ENCODE results near the gene SMURF1.

Gene SMURF1

GRCh38 chr7:99027841-99028240 lies 116.1 kb downstream of the SMURF1 start:
- FAIRE-seq = no peak

DNA sequence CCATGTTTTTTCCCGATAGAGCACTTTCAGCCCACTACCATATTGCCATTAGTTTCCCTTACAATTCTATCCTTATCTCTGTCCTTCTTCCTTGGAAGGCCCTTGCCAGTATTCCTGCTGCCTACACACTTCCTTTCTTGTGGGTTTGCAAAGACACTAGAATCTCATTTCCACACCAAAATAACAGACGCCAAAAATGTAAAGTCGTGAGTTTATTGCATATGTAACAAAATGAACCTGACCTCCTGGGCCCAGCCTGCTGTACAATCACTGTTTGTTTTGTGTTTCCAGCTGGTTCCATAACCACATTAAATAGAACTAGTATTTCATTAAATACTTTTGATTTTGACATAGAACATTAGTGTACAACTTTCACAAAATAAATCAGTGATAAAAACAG lies 116.7 kb downstream of the SMURF1 start:
- FAIRE-seq = no peak

- no peak for FAIRE-seq
Measured at GRCh38 chr7:99024066-99024465, 119.8 kb downstream of the SMURF1 start.

DNA sequence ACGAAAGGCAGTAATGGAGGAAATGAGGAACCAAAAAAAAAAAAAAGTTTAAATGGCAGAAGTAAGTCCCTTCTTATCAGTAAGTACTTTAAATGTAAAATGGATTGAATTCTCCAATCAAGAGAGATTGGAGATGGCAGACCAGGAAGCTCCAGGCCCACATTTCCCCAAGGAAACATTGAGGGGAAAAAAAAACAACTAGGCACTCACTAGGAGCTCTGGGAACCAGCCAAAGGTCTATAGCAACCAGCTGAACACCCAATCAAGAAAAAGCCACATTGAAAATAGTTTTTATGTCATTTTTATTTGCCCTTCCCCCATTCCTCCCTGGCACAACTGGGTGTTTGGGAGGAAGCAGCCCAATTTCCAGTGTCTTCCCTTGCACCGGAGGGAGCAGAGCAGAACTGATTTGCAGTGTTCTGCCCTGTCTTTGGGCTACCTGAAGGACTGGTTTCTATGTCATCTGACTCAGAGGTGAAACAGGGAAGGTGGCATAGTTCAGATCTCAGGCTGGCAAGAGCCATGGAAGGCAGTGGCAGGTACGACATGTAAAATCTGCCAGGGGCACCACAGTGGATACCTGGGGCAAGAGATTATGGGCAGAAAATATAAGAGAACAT lies 121.9 kb downstream of the SMURF1 start:
- no peak for FAIRE-seq

- FAIRE-seq = no peak
Measured at GRCh38 chr7:99020413-99020715, 123.5 kb downstream of the SMURF1 start.

- FAIRE-seq = no peak
Measured at GRCh38 chr7:99019523-99020412, 124.1 kb downstream of the SMURF1 start.

- no peak for FAIRE-seq
Measured at GRCh38 chr7:99016196-99016595, 127.7 kb downstream of the SMURF1 start.

DNA sequence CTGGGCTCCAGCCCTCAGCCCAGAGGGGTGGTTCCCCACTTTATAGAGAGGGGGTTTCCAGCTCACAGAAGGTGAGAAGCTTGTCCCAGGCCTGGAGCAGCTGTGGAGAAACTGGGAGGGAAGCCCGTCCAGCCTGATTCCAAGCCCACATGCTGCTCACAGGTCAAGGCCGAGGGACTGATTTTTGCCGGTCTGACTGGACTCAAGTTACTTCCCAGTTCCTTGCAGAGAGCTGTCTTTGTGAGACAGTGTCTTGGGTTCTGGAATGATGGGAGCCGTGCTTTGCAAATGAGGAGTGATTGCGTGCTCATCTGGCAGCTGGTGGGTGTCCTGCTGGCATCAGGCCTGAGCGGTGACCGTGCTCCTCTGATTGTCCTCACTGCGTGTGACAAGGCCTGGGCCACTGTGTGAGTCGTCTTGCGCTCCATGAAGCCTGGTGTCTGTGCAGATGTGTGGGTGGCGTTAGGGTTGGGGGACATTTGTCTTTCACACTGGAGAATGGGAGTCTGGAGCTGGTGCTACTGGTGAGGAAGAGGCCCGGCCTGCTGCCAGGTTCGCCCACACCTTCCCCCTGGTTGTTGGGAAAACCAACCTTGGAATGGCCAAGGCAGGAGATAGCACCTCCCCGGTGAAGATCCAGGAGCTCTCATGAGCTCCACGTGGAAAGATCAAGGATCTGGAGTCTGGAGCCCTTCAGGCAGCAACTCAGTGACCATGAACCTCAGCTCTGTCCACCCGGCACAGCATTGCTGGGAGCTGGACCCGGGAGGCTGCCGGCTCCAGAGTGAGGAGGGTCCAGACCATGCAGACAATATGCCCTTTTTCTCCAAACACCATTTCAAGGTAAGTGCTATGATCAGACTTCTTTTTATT lies 129.6 kb downstream of the SMURF1 start:
- FAIRE-seq = no peak

- FAIRE-seq = no peak
Measured at GRCh38 chr7:99013266-99014112, 130.4 kb downstream of the SMURF1 start.

- no peak for FAIRE-seq
Measured at GRCh38 chr7:99012722-99013121, 131.2 kb downstream of the SMURF1 start.

GRCh38 chr7:99011706-99012404 lies 132.1 kb downstream of the SMURF1 start:
- FAIRE-seq = no peak

DNA sequence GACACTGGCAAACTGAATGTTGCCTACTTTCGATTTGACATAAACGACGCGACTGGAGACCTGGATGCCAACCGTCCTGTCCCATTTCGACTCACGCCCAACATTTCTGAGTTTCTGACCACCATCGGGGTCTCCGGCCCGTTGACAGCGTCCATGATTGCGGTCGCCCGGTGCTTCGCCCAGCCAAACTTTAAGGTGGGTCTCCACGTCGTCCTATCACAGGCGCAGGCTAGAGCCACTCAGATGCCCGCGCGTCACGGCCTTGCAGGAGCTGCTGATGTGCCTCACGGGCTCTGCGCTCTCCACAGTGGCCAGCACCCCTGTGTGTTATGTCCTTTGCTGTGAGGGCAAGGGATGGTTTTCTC lies 132.6 kb downstream of the SMURF1 start:
- no peak for FAIRE-seq

DNA sequence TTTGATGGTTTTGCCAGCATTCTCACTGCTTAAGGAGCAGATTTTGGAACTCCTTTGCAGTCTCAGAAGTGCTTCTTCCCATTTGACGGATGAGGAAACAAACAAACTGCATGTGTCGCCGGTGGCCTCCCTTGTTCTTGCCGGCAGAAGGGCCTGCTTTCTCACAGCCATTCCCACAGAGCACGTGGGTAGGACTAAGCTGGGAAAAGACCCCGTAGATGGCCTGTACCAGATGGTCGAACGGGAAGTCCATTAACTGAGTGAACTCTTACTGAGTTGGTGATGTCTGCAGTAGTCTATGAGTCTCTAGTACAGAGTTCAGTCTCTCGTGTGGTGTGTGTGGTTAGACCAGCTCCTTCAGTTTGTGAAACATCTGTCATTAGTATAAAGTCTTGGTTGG lies 133.6 kb downstream of the SMURF1 start:
- no peak for FAIRE-seq

- FAIRE-seq = no peak
Measured at GRCh38 chr7:99008921-99009530, 134.9 kb downstream of the SMURF1 start.

- no peak for FAIRE-seq
Measured at GRCh38 chr7:99008181-99008631, 135.7 kb downstream of the SMURF1 start.

- no peak for FAIRE-seq
Measured at GRCh38 chr7:99006739-99007424, 137.0 kb downstream of the SMURF1 start.

DNA sequence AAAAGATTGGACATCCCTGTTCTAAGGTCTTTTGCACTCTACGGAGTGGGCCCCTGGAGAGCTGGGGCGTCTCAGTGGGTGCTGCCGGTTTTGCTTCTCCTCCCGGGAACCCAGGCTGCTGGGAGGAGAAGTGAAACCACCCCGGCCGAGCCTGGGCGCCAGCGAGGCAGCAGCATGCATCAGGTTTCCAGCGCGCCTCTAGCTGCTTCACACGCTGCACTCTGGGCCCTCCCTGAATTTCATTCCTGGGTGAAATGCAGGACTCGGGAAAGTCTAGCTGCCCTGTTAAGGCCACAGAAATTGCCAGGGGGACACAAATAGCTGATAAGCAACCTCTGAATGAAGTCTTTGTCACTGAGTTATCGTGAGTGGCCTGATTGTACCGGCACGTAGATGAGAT lies 138.1 kb downstream of the SMURF1 start:
- no peak for FAIRE-seq

DNA sequence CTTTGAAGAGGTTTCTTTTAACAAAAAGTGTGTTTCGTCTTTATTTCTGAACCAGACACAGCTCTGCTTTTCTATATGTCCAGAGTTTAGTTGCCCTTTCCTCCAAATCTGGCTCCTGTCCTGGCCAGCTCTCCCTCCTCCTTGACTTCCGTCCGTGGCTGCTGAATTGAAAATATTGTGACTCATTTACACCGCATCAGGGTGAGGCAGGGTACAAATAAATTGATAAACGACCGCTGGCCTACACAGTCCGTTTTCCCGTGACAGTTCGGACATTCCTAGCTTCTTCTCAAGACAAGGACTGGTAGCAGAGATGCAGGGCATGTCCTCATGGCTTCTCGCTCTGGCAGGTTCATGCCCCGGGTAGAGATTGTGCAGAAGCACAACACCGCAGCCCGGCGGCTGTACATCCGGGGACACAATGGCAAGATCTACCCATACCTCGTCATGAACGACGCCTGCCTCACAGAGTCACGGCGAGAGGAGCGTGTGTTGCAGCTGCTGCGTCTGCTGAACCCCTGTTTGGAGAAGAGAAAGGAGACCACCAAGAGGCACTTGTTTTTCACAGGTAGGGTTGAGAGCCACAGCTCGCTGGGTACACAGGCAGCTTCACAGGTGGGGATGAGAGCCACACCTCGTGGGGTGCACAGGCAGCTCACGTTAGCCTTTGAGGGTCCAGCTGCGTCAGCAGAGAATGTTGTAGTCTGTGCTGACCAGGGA lies 139.0 kb downstream of the SMURF1 start:
- FAIRE-seq = no peak

GRCh38 chr7:99004216-99004615 lies 139.7 kb downstream of the SMURF1 start:
- no peak for FAIRE-seq

DNA sequence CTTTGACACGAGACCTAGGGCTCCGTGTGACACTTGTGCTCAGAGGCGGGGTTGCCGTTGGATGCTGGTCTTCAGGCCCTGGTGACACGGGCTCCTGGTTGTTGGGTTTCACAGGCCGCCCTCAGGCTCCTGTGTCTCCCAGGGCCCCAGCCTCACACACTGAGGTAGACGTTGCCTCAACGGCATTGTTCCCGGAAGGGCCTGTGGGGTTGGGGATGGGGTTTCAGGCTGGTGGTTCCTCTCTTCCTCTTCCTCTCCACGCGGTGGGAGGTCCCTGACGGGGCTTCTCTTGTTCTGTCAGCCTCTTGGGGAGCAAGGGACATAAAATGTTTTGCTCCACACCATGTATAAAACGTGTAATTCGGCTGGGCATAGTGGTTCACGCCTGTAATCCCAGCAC lies 140.5 kb downstream of the SMURF1 start:
- no peak for FAIRE-seq

All from TTC549 (cell line).